Liver (tissue), 3 donors: ENCODE measurements around the gene RARRES2.

Experiments
- CTCF ChIP-seq: fragments of 150-350 bp; IDR thresholded peaks from 2 replicates; pipeline ENCODE4 v1.5.1; 2017; ENCODE audit warnings: improper control_type of control experiment, low read depth, low read length; ENCODE audit not compliant: missing input control
- JUND ChIP-seq, 2 donors: IDR thresholded peaks; 2 replicates each; pipeline ENCODE4 v1.6.1; 2016; ENCODE audit warnings: antibody characterized with exemption in 2 of 2
- MAX ChIP-seq: IDR thresholded peaks from 2 replicates; pipeline ENCODE4 v1.6.1; 2016; ENCODE audit warnings: antibody characterized with exemption
- RAD21 ChIP-seq, 2 donors: IDR thresholded peaks; 2 replicates each; pipeline ENCODE4 v1.6.1; 2016; ENCODE audit warnings: antibody characterized with exemption in 2 of 2, mild to moderate bottlenecking in 2 of 2
- REST ChIP-seq: IDR thresholded peaks from 2 replicates; pipeline ENCODE4 v1.6.1; 2016; ENCODE audit warnings: antibody characterized with exemption, mild to moderate bottlenecking
- ZBTB33 ChIP-seq: IDR thresholded peaks from 2 replicates; pipeline ENCODE4 v1.6.1; 2016; ENCODE audit warnings: antibody characterized with exemption
- donor health status: healthy.
- donor health status: healthy.

GRCh38 chr7:150383710-150384397 lies 42.4 kb upstream of the RARRES2 start:
- TF ChIP-seq JUND (IDR thresholded peaks at IDR 0.05) (no peak), CTCF (no peak), MAX (no peak), ZBTB33 (no peak), RAD21 (IDR thresholded peaks at IDR 0.05) (peak in 1 of 2 donors; percentile 45), REST (no peak)
